GM18519 (cell line): Measurements from ENCODE around the gene HOXA3.

Experiments used
- ATAC-seq: cut with Tn5 transposase; IDR thresholded peaks from one replicate; pipeline ENCODE4 v1.9.1; 2021; ENCODE audit warnings: mild to moderate bottlenecking, moderate library complexity; ENCODE audit not compliant: unreplicated experiment, low FRiP score

Gene HOXA3

DNA sequence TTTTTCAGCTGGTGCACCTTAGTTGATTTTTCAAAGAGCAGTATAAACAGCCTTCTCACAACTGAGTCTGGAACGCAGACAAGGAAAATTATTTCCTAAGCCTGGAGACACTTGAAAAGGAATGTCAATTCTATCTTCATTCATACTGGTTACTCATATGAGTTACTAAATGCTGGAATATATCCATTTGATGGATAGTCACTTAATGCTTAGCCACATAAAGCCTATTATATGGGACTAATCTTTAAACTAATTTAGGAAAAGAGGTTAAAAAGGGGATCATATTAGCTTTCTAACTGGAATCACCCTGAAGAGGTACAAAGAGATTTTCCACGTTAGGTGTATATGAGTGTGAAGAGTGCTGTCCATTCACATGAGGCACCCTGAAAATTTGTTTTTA, 20.2 kb downstream of the HOXA3 start:
- ATAC-seq = no peak

DNA sequence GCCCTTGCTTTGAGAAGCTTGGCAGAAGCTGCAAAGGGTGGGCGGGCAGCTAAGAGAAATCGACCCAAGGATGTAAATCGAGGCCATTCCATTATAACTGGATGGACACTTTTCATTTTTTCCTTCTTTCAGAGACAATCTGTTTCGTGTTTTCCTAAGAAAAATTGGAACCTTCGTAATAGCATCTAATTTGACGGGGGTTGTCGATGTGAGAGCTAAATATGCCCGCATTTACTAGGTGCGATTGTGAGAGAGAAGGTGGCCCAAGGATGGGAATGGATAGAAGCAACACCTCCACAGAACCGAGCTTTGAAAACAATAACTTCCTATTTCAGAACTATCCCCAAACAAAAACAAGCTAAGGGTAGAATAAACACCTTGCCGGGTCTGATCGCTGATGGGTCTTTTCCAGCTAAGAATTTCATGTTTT, 21.0 kb downstream of the HOXA3 start:
- ATAC-seq = no peak

DNA sequence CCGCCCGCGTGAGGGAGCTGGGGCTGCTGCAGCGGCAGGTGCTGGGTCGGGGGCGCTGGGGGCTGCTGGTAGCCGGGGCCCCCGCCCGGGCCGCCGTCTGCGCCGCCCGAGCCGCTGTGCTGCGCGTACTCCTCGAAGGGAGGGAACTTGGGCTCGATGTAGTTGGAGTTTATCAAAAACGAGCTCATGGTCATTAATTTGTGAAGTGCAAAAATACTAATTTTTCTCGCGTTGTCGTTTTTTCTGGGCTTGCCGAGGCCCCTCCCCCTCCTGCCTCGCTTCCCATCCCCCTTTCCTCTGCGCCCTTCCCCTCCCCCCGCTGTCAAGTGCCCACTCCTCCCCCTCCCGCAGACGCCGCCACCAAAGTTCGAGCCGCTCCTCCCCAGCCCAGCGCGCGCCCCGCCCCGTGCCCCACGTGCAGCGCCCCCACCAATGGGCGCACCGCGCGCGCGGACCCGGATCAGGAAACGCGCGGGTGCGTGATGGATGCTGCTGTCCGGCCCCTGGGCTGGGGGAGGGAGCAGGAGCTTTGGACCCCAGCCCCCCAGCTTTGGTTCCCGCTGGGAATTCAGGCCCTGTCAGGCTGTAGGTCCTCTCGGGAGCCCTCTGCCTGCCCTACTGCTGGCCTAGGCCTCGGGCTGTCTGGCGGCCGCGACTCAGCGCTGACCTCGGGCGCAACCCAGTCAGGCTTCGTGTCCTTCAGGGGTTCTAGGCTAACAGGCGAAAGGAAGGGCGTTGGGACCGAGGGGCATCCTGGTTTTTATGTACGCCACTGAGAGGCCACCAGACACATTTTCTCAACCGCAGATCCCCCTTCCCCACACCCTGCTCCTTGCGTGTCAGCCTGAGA, 21.6 kb downstream of the HOXA3 start, which contains the start of gene HOXA4:
Gene HOXA4, minus strand, starts transcription at position 218 of the 850 bp plus-strand sequence. Its CDS starts 24 bp downstream, at position 194.
- no peak for ATAC-seq

DNA sequence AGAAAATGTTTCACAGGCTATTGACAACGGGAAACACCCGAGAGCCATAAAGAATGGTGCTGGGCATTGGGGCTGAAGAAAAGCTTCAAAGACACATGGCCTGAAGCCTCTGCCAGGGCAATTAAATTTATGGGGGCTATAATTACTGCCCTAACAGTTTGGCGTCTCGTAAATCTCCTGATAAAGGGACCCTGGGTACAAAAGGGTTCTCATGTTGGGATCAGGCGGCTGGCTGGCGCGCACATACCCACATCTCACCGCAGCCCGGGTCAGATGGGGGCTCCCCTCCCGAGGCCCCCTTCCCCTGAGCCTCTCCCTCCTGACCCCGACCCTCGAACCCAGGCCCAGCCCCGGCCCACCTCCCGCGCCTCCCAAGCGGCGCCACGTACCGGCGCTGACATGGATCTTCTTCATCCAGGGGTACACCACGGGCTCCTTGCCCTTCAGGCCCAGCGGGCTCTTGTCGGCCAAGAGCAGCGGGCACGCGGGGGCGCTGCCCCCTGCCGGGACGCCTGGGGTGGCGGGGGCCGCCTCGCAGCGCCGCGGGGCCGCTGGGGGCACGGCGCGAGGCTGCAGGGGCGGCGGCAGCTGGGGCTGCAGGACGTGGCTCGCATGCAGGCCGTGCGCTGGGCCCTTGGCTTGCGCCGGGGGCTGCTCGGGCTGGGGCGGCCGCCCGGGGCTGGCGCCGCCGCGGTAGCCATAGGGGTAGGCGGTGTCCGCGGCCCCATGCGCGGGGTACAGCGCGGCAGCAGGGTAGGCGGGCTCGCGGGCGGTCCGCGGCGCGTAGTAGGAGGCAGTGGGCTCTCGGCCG, 22.4 kb downstream of the HOXA3 start:
- no peak for ATAC-seq

DNA sequence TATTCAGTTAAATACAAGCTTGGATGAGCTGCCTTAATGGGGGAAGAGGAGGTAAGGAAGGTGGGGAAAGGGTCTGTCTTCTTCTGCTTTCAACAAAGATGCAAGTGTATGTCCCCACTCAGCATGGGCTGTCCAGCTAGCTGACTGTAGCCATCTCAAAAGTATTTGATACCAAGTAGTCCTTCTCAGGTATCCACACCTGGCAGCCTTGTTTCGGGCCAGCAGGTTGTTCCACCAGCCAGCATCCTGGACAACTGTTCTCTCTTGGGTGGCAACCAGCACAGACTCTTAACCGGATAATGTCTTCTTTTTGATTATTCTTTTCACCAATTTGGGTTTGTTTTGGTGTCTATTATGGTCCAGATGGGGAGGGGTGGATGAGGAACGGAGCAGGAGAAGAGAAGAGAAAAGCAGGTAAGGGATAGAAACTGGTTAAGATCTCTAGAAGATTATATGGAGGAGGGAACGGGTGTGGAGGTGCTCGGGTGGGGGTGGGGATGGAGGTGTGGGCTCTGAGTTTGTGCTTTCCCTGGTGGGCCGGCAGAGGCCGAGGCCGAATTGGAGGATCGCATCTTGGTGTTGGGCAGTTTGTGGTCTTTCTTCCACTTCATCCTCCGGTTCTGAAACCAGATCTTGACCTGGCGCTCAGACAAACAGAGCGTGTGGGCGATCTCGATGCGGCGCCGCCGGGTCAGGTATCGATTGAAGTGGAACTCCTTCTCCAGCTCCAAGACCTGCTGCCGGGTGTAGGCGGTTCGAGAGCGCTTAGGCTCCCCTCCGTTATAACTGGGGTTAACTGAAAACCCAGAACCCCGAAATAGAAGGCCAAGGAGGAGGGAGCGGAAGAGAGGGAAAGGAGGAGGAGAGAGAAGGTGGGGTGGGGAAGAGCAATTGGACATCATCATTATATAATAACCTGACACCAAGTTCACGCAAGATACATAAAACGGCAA, 23.3 kb downstream of the HOXA3 start:
- ATAC-seq = no peak

DNA sequence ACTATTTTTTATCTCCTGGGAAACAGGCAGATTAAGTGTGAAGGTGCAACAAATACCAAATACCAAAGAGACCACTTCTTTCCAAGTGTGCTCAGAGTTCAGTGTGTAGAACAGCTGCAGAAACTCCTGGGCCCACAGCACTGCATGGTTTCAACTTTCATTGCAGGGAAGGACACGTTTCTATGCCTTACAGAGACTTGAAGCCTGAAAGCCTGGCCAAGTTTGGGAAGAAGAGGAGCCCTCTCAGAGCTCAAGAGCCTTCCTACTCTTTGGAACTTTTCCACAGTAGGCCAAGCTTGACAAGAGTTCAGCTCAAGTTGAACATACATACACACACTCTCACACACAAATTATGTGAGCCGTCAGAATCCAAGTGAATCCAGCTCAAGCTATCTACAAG, 24.3 kb downstream of the HOXA3 start:
- ATAC-seq = no peak

DNA sequence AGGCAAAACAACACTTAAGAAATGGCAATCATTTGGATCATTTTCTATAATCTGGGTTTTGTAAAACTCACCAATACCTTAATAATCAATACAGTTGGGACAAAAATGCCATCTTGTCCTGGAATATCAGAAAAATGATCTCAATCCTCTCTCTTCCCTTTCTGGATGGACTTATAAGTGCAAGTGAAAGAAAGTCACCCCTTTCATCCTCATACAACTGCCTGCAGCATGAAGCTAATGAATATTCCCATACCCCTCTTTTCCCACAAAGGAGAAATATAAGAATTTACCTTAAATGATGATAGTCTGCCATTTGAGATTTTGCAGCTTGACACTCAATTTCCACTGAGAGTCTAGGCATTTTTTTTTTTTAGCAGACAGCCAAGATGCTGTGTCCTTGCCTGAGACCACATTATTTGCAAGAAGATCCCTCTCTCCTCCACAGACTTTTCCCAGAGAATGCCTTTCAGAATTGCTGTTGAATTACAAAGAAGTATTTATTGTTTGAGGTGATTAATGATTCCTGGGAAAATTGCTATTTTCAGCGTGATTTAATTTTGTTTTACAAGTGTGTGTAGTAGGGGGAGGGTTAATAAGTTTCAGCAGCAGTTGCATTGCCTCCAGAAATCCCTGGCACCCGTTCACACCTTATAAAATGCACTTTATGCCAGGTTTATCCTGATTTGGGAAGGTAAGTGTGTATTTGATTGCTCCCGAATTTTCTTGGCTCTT, 25.6 kb downstream of the HOXA3 start:
- no peak for ATAC-seq

DNA sequence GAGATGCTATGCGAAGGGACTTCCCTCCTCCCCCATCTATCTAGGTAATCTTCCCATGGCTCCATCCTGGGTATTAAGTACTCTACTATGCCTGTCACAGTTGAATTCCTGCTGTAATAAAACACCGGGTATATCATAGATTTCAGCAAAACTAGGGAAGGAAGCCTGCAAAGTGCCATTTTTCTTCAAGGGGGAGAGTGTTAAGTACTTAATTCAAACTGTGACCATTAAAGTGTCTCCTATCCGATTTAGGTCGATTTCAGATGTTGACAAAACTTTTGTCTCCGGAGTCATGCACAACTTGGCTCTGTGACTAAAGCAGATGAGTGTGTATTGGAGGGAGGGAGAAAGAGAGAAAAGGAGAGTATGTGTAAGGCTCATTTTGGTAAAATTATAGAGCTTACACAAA, 26.4 kb downstream of the HOXA3 start:
- ATAC-seq = no peak

DNA sequence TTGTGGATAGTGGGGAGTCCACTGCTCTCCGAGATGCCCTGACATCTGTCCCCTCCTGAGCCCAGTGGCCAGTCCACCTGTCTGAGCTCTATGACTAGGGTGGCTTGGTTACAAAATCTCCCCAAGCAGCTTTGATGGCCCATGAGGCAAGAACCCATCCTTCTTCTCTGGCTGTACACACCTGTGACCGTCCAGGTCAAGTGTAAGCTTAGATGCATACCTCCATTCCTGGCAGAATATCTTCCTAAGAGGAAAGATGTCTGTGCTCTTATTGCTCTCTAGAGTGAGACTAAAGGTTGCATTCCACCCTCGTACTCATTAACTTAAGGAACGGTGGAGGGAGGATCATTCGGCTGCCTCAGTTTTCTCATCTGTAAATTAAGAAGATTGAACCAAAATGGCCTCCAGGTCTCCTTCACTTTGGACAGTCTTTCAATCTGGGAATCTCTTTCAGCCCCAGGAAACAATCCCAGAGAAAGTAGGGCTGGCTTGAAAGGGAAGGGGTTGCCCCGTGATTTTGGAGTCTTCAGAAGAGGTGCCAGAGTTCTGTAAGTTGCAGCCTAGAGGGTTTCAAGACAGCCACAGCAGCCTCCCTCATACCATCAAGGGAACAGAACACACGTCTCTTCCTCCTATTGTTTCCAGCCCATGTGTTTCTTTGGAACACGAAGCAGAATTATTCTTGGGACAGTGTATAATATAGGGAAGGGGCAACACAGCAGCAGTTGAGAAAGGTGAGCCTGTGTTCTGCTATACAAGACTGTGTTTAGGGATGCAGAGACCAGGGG, 27.3 kb downstream of the HOXA3 start:
- ATAC-seq = no peak

DNA sequence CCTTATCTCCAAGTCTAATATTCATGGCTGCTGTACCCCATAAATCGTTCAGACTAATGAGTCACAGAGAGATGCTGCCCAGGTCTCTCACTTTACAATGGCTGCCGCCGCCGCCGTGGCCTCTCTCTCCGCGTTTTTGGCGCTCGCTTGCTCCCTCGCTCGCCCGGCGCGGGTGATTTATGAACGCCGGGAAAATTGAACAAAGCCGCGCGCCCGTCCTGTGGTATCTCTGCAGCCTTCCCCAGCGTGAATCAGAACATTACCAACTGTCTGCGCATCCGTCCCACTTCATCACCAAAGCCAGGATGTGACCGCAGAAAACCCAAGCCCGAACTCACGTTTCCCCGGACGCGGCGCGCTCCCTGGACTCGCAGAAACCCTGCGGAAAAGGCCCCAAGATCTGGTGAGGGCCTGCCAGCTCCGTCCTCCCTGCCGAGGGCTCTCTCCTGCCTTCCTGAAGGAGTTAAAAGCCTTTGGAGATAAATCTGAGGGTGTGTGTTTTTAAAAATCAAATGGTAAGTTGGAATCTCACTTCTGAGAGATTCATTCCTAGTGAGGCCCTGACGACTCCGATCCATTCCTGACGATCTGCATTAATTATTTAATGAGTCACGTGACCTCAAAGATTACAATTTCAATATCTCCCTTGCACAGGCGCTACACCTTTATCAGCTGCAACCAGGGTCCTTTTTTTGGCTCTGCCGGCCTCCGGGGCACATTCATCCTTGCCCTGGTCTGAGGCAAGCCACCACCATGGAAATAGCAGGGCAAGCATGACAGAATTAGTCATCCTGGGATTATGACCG, 28.1 kb downstream of the HOXA3 start:
- ATAC-seq = no peak

DNA sequence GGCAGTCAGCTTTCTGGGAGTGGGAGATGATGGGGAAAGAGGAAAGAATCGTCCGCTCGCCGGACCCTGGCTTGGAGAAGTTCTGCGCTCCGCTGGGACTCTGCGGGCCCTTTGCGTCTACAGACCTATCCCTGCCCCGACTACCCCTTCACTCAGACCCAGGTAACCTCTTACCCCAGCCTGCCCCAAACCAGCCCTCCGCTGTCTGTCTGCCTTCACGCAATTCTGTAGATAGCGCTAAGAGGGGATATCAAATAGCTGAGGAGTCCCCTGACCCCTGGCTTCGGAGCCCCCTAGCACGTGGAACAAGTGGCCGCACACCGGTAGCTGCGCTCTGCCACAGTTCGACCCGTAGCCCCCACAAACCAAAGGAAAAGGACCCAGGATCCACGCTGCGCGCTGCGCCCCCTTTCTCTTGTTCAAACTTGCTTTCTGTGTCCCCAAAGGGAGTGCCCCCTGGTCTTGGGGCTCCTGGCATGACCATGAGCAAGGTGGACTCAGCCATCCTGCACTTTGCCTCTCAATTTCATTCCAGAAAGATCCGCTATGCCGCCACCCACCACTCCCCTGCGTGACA, 28.8 kb downstream of the HOXA3 start:
- no peak for ATAC-seq

DNA sequence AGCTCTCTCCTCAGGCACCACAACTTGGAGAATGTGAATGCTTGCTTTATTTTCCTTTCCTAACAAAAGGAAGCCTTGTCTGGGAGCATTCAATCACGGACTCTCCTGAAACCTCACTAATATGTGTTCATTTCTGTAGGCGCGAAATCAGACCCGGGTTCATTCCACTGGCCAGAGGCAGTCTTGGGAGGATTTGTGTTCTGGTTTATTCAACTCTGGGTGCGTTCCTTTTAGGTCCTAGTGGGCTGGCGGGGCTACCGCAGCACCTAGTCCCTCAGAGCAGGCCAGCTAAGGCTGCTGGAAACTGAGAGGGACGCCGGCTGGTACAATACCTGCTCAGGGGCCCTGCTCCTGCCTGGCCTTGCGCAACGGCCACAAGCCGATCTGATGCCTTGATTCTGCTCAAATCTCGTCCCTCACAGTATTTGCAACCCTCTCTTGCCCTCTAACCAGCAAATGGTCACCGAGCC, 29.3 kb downstream of the HOXA3 start:
- no peak for ATAC-seq

DNA sequence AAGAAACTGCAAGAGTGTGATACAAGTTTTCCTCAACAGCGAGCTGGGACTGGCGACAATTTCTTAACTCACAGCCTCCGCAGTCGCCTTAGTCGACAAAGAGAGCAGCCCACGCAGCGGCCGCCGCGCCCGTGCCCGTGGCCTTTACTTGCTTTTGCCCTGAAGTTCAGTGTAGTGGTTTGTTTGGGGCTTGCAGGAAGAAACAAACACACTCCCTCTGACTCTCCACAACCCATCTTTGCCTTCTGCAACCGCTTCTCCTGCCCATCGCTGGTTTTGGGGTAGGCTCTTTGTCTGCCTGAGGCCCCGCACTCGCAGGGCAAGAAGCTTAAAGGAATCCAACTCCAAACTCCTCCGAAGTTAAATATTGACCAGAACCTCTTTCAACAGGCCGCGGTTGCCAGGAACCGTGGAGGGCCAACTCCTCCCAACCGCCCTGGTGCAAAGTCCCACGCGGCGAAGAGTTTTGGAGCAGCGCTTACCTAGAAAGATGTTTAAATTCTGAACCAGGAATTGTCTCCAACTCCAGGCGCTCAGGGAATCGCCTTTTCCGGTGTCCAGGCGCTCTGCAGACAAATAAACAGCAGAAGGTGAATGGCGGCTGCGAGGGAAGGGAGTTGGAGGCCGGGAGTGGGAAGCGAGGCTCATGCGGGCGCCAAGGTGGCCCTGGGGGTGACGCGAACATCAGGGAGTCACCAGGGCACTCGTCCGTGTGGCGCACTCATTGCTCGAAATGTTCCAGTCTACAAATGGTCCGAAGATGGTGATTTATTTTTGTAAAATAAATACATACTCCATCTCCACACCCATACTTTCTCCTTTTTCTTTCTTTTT, 30.1 kb downstream of the HOXA3 start:
- ATAC-seq = no peak

DNA sequence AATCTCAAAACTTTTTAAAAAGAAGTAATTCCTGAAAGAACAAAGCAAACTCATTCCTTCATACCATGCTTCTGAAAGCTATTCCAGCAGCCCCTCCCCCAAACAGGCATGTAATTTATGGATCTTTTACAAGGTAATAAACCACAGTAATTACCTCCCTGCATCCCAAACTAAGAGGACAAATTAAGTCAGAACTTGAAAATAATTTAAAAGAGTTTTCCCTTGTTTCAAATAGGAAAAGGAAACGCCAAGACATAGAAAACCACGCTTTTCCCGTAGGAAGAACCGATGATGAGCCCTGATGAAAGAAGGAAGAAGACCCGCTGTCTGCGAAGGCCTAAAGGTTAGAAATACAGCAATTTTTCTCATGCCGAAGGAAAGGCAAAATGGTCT, 30.7 kb downstream of the HOXA3 start:
- no peak for ATAC-seq

DNA sequence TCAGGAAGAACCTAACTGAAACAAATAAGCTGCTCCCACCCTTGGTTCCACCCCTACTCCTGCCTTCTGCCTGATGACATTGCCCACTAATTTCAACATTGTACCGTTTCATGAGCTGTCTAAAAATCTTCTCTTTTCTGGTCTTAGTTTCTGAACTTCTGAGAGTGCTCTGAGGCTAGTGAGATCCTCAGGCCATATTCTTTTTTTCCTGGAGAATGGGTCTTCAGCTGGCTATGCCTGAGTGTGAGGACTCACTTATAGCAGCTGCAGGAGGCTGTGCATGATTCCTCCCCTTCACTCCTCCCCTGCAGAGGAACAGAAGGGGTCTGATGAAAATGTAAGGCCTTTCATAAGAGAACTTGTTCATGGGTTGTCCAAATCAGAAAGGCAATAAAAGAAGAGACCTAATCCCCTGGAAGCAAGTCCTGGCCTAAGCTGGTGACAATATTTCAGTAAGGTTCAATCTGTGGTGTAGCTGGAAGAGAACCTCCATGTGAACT, 32.9 kb downstream of the HOXA3 start:
- ATAC-seq = no peak

DNA sequence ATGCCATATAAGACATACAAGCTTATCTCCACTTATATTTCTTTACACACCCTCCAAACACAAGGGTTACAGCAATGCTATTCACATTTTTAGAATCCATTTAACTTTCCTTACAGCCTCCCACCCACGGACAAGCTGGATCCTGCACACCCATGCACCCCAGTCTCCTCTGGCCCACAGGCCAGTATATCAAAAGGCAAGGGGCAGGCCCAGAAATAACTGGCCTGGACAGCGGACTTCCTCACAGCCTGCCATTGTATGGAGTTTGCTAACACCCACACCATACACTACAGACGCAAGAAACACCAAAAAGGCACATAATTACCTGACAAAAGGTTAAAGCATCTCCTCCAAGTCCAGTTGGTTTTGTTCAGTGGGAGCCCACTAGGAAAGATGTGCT, 33.8 kb downstream of the HOXA3 start:
- ATAC-seq = no peak
